Activated CD4-positive, alpha-beta T cell treated with anti-CD3 and anti-CD28 coated beads for 36 hours (primary cell): Measurements from ENCODE around the gene DCAF10. TPM values are rescaled to one million over a fixed set of nuclear protein-coding genes. Genes with fewer than 3 reads are reported as not detected.
"Not testable (repeated sequence)": the region's sequence is repeated elsewhere in the genome, so short reads cannot be mapped to it uniquely, and the experiment has no call there.

Source experiments
- ATAC-seq: fragments of 200-7000 bp; cut with Tn5 transposase; one replicate; pipeline ENCODE4 v1.10.0; 2021; ENCODE audit warnings: mild to moderate bottlenecking, moderate library complexity
- CTCF ChIA-PET: fragments of 350-600 bp; sonication (Branson Sonifier 250); formaldehyde crosslinking; loops from one replicate; lab custom pipeline; 2021; ENCODE audit warnings: antibody characterized with exemption; lab: Charles Lee
- POLR2A ChIA-PET: fragments of 350-600 bp; sonication (Branson Sonifier 250); formaldehyde crosslinking; loops from one replicate; lab custom pipeline; 2021; ENCODE audit warnings: antibody characterized with exemption, inconsistent platforms; lab: Charles Lee
- DNase-seq: peaks from one replicate; pipeline ENCODE4 v3.0.0-alpha.2; 2020
- H3K27ac Mint-ChIP-seq: one replicate; pipeline ENCODE4 v1.8.0; 2021; ENCODE audit warnings: mixed read lengths
- H3K27me3 Mint-ChIP-seq: one replicate; pipeline ENCODE4 v1.8.0; 2021; ENCODE audit warnings: mixed read lengths
- H3K36me3 Mint-ChIP-seq: one replicate; pipeline ENCODE4 v1.8.0; 2021; ENCODE audit warnings: low read depth, mixed read lengths
- H3K4me1 Mint-ChIP-seq: one replicate; pipeline ENCODE4 v1.8.0; 2021; ENCODE audit warnings: mixed read lengths
- H3K4me3 Mint-ChIP-seq: one replicate; pipeline ENCODE4 v1.8.0; 2021; ENCODE audit warnings: mild to moderate bottlenecking, moderate library complexity, mixed read lengths
- H3K9me3 Mint-ChIP-seq: one replicate; pipeline ENCODE4 v1.8.0; 2021; ENCODE audit warnings: low read depth, mixed read lengths
- intact Hi-C, 2 experiments: fragments of 100-400 bp; cut with DNase I in 1 of 2; cut with micrococcal nuclease in 1 of 2; formaldehyde crosslinking; loops; one replicate each; pipeline versions ENCODE4 v1.14.2 to v1.15.1; 2022 to 2024; cut with DNase I, micrococcal nuclease
- total RNA-seq, 2 experiments: library from RNA; stranded (reverse); gene quantifications; one replicate each; pipeline ENCODE4 v1.2.3, GENCODE V29; 2021

Gene DCAF10
- total RNA-seq, 2 experiments from 2014 or later, result 13.9 to 15.4 TPM

DNA sequence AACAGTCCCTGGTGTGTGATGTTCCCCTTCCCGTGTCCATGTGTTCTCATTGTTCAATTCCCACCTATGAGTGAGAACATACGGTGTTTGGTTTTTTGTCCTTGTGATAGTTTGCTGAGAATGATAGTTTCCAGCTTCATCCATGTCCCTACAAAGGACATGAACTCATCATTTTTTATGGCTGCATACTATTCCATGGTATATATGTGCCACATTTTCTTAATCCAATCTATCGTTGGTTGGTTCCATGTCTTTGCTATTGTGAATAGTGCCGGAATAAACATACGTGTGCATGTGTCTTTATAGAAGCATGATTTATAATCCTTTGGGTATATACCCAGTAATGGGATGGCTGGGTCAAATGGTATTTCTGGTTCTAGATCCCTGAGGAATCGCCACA is 35.3 kb upstream of the DCAF10 start:
- intact Hi-C loops, POLR2A ChIA-PET, H3K4me3 Mint-ChIP-seq, H3K4me1 Mint-ChIP-seq, H3K9me3 Mint-ChIP-seq, CTCF ChIA-PET, DNase-seq, H3K27ac Mint-ChIP-seq, H3K27me3 Mint-ChIP-seq, ATAC-seq: not testable (repeated sequence)
- H3K36me3 Mint-ChIP-seq, result peaks cover 43% of the 10 kb centered on the region

DNA sequence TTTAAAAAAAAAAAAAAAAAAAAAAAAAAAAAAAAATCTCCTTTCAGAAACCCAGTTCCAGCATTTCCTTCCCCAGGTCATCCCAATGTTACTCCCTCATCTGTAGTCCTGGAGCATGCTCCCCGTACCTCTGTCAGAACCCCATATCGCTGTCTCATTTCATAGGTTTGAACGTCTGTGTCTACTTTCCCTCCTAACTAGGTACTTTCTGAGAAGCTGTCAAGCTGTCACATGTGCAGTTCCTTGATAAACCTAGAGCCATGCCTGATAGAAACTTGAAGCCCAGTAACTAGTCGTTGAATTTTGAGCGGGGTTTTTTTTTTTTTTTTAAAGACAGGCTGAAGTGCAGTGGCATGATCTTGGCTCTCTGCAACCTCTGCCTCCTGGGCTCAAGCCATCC is 31.3 kb upstream of the DCAF10 start:
- CTCF ChIA-PET, result no interaction called here
- no peaks in the 10 kb centered on the region for H3K9me3 Mint-ChIP-seq
- H3K36me3 Mint-ChIP-seq, result peaks cover 38% of the 10 kb centered on the region
- no peaks in the 10 kb centered on the region for H3K27me3 Mint-ChIP-seq
- H3K27ac Mint-ChIP-seq, result peak overlapping the region; percentile 33
- H3K4me1 Mint-ChIP-seq, result peaks cover 2% of the 10 kb centered on the region
- POLR2A ChIA-PET, result interaction anchor here (0.6 kb wide), 1 partner anchor 8 kb away, joined by 3 read pairs; no protein-coding TSS in a partner anchor
- ATAC-seq (no peak), DNase-seq (no peak)
- H3K4me3 Mint-ChIP-seq, result no peak overlapping the region
- intact Hi-C loops, result no loop called here

DNA sequence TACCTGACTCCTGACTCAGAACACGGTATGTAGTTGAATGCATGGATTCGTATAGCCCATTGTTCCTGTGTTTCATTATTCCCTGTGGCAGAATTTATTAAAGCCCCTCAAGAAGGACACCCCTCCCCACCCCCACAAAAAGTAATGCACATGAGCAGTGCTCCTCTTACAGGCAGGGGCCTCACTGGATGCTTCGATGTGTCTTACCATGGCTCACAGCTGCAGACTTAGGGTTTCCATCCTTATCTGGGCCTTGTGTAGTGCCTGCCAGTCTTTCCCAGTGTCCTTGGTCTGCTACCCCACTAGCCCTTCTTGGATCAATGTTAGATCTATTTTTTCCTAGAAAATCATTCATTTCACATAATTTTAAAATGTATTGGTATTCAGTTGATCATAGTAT is 30.6 kb upstream of the DCAF10 start:
- ATAC-seq (no peak), DNase-seq (no peak)
- Mint-ChIP-seq H3K4me1 (peaks cover 2% of the 10 kb centered on the region), H3K36me3 (peaks cover 40% of the 10 kb centered on the region), H3K27ac (no peak overlapping the region), H3K9me3 (no peaks in the 10 kb centered on the region), H3K27me3 (no peaks in the 10 kb centered on the region), H3K4me3 (no peak overlapping the region)
- ChIA-PET POLR2A (no interaction called here), CTCF (interaction anchor here (0.5 to 1.4 kb wide), 3 partner anchors 10 to 28 kb away, joined by 3 to 4 read pairs (median 3); no protein-coding TSS in a partner anchor)
- intact Hi-C loops, result no loop called here

DNA sequence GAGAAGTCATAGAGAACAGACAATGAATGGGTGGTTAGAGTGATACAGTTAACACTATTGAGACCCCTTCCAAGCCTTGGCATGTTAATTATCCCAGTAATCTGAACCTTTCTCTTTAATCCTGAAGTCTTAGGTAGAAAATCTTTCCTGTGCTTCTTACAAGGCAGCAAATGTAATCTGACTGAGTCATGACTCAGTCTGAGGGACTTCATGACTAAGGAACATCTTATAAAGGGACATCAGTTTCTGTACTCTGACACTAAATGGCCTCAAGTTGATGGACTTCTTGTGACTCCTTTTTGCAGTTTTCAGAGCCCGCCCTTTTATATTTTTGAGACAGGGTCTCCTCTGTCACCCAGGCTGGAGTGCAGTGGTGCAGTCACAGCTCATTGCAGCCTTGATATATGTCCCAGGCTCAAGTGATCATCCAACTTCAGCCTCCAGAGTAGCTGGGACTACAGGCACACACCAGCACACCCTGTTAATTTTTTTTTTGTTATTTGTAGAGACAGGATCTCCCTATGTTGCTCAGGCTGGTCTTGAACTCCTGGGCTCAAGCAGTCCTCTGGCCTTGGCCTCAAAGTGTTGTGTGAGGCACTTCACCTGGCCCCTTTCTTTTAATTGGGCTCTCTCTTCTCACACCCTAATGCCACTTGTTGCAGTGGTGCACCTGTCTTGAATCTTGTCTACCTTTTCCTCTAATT is 25.2 kb upstream of the DCAF10 start:
- no peak for ATAC-seq
- ChIA-PET POLR2A (no interaction called here), CTCF (no interaction called here)
- no peaks in the 10 kb centered on the region for H3K27me3 Mint-ChIP-seq
- H3K36me3 Mint-ChIP-seq, result peaks cover 41% of the 10 kb centered on the region
- no peaks in the 10 kb centered on the region for H3K4me1 Mint-ChIP-seq
- H3K4me3 Mint-ChIP-seq, result no peak overlapping the region
- intact Hi-C loops, result no loop called here
- peak overlapping the region; percentile 17 for H3K27ac Mint-ChIP-seq
- no peak for DNase-seq
- H3K9me3 Mint-ChIP-seq, result no peaks in the 10 kb centered on the region

DNA sequence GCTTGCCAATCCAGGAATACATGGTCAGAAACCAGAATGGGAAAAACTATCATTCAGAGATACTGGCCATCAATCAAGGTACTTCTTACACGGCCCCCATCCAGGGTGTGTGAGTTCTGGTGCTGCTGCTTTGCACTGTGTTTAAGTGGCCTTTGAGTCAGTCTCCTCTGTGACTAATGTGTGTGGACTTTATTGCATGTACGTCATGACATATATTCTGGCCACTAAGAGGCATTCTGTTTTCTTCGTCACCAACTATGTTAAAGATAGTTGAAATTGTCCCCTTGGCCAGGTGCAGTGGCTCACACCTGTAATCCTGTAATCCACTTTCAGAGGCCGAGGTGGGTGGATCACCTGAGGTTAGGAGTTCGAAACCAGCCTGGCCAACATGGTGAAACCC is 24.3 kb upstream of the DCAF10 start:
- ATAC-seq, result no peak
- peaks cover 48% of the 10 kb centered on the region for H3K36me3 Mint-ChIP-seq
- no peaks in the 10 kb centered on the region for H3K27me3 Mint-ChIP-seq
- peaks cover 3% of the 10 kb centered on the region for H3K4me1 Mint-ChIP-seq
- H3K4me3 Mint-ChIP-seq, result no peak overlapping the region
- ChIA-PET POLR2A (no interaction called here), CTCF (no interaction called here)
- no peaks in the 10 kb centered on the region for H3K9me3 Mint-ChIP-seq
- no peak for DNase-seq
- intact Hi-C loops, result no loop called here
- no peak overlapping the region for H3K27ac Mint-ChIP-seq

DNA sequence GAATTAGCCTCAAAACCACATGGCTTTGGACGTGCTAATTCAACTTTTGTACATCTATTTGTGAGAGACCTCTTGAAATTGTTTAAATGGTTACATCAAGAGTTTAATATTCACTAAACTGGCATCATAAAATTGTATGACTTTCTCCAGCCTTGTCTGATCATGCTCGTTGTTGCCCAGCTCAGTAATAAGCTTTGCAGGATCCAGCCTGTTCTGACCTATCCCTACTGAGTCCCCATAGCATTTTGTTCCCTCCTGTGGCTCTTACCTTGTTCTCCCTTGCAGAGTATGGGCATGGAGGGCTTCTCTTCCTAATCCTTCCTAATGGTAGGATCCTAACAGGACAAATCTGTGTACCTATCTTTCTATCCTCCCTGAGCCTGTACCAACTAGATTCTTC is 22.1 kb upstream of the DCAF10 start:
- Mint-ChIP-seq H3K27me3 (no peaks in the 10 kb centered on the region), H3K9me3 (no peaks in the 10 kb centered on the region), H3K36me3 (peaks cover 60% of the 10 kb centered on the region), H3K27ac (no peak overlapping the region), H3K4me1 (peaks cover 22% of the 10 kb centered on the region), H3K4me3 (no peak overlapping the region)
- ChIA-PET CTCF (interaction anchor here (0.6 to 1.1 kb wide), 3 partner anchors 18 to 711 kb away, joined by 3 to 4 read pairs (median 3); no protein-coding TSS in a partner anchor), POLR2A (no interaction called here)
- no peak for DNase-seq
- no peak for ATAC-seq
- intact Hi-C loops, result no loop called here

DNA sequence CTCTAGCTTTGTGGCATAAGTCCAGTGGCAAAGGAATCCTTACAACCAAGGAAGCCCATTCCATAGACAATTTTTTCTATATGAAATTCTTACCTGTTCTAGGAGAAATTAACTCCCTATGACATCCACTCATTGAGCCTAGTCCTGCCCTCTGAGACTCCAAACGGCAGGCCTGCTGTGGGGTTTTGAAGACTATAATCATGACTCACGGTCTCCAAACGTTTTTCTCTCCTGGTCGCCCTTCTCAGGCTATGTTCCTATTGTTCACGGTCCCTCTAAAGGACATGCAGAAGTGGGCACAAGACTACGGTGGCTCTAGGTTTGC is 16.3 kb upstream of the DCAF10 start:
- H3K4me1 Mint-ChIP-seq, result peaks cover 30% of the 10 kb centered on the region
- POLR2A ChIA-PET, result interaction anchor here (1.2 to 1.4 kb wide), 3 partner anchors 16 to 192 kb away, joined by 4 to 10 read pairs (median 7); partner anchors contain the start of genes DCAF10 and TOMM5
- no peaks in the 10 kb centered on the region for H3K27me3 Mint-ChIP-seq
- CTCF ChIA-PET, result interaction anchor here (0.6 to 1.3 kb wide), 5 partner anchors 11 to 261 kb away, joined by 3 to 4 read pairs (median 3); partner anchors contain the start of gene DCAF10
- H3K9me3 Mint-ChIP-seq, result no peaks in the 10 kb centered on the region
- intact Hi-C loops, result loop anchor here (1.0 to 10.0 kb wide), 7 partner anchors 29 to 362 kb away; partner anchors contain the start of genes POLR1E (in 2 of the 2), GRHPR (in 1 of the 2), SHB (in 1 of the 2) and TOMM5 (in 1 of the 2)
- DNase-seq (peak; percentile 24), ATAC-seq (peak; percentile 13)
- peak overlapping the region; percentile 98 for H3K4me3 Mint-ChIP-seq
- peak overlapping the region; percentile 96 for H3K27ac Mint-ChIP-seq
- H3K36me3 Mint-ChIP-seq, result peaks cover 41% of the 10 kb centered on the region

DNA sequence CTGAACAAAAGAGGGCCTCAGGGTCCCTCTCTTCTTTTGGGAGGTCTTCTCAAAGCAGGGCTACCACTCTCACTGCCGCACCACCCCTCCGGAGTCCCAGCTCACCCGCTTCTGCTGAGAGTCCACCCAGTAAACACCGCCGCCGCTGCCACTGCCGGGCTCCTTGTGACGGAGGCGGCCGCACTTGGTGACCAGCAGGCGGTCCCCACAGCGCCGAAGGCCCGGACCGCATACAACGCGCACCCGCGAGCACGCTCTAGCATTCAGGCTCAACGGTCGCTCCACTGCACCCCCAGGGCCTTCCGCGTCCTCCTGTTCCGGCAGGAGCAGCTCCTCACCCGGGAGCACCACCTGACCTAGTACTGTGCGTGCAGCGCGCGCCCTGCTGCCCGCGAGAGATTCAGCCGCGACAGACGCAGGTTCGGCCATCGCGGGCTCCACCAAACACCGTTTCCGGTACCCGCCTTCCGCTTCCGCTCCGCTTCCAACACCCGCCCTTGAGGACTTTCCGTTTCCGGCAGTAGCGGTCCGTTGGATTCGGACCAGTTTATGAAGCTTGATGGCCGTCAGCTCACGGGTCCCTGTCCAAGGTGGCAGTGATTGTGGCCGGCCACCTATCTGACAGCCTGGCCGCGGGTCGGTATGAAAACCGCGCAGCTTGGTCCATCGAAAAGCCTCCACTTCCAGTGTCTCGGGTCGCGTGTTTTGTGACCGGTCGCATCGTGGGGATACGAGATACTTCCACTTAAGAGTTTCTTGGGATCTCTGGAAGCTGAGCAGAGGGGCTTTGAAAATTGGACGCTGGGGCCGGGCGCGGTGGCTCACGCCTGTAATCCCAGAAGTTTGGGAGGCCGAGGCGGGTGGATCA is 15.7 kb upstream of the DCAF10 start, which contains the start of gene EXOSC3:
Gene EXOSC3 (minus strand): TSS at position 449 of the 868 bp plus-strand sequence. CDS start 20 bp downstream, at position 429.
- peak; percentile 93 for DNase-seq
- Mint-ChIP-seq H3K9me3 (no peaks in the 10 kb centered on the region), H3K4me1 (peaks cover 30% of the 10 kb centered on the region), H3K27ac (peak within 1 kb of the TSS; percentile 96), H3K36me3 (peaks cover 41% of the 10 kb centered on the region), H3K4me3 (peak within 1 kb of the TSS; percentile 98), H3K27me3 (no peaks in the 10 kb centered on the region)
- ChIA-PET CTCF (interaction anchor here (0.6 to 1.3 kb wide), 11 partner anchors 11 to 259 kb away, joined by 3 to 5 read pairs (median 3); partner anchors contain the start of gene DCAF10), POLR2A (interaction anchor here (1.2 to 1.4 kb wide), 2 partner anchors 16 to 193 kb away, joined by 7 to 10 read pairs; partner anchors contain the start of genes DCAF10 and TOMM5)
- ATAC-seq, result peak; percentile 90
- intact Hi-C loops, result loop anchor here (1.0 to 10.0 kb wide), 11 partner anchors 15 to 363 kb away; partner anchors contain the start of genes DCAF10 (in 2 of the 2), POLR1E (in 2 of the 2), GRHPR (in 1 of the 2) and SHB (in 1 of the 2)

DNA sequence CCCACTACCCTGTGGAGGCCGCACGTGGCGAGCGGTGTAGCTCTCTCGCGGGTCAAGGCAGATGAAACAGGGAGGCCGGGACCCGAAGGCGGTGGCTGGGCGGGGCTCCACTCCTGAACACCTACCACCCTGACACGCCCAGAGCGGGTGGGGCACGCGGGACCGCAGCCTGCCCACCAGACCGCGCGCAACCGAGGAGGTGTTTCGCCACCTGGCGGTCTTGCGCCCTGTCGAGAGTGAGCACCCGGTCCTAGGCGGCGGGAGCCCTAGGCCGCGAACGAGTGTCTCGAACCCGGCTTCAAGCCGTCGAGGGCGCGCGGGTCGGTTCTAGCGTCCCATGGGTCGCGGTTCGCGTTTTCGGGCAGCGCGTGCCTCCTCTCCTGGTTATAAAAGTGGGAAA is 13.5 kb upstream of the DCAF10 start:
- intact Hi-C loops, result loop anchor here in 1 of 2 experiments (10.0 kb wide), 1 partner anchor 302 kb away; the partner anchor contains the start of gene POLR1E
- no peak overlapping the region for H3K27ac Mint-ChIP-seq

DNA sequence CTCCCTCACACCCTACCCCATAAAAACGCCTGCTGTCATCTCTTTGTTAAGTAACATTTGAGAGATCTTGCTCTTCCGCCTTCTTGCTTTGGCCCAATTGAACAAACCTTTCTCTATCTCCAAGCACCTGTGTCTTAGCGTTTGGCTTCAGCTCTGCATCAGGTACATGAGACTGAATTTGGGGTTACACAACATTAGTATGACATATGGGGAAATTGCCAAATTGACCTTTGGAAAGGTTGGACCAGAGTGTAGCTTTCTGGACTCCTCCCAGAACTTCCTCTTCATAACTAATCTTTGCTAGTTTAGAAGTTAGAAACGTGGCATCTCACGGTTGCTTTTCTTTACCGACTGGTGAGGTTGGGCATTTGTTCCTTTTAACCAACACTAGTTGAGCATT is 12.3 kb upstream of the DCAF10 start:
- H3K9me3 Mint-ChIP-seq, result no peaks in the 10 kb centered on the region
- DNase-seq, result no peak
- peaks cover 11% of the 10 kb centered on the region for H3K36me3 Mint-ChIP-seq
- peaks cover 9% of the 10 kb centered on the region for H3K4me1 Mint-ChIP-seq
- no peaks in the 10 kb centered on the region for H3K27me3 Mint-ChIP-seq
- intact Hi-C loops, result loop anchor here in 1 of 2 experiments (10.0 kb wide), 1 partner anchor 304 kb away; the partner anchor contains the start of gene POLR1E
- no peak overlapping the region for H3K4me3 Mint-ChIP-seq
- H3K27ac Mint-ChIP-seq, result no peak overlapping the region
- ChIA-PET CTCF (interaction anchor here (0.6 to 0.7 kb wide), 3 partner anchors 9 to 115 kb away, joined by 3 read pairs; no protein-coding TSS in a partner anchor), POLR2A (no interaction called here)
- no peak for ATAC-seq

More for the DNA sequence above, 13.5 kb upstream of the DCAF10 start:
- Mint-ChIP-seq H3K36me3 (peaks cover 22% of the 10 kb centered on the region), H3K9me3 (no peaks in the 10 kb centered on the region), H3K27me3 (no peaks in the 10 kb centered on the region), H3K4me3 (no peak overlapping the region), H3K4me1 (peaks cover 21% of the 10 kb centered on the region)
- ATAC-seq, result no peak
- ChIA-PET CTCF (no interaction called here), POLR2A (no interaction called here)
- DNase-seq, result peak; percentile 18

DNA sequence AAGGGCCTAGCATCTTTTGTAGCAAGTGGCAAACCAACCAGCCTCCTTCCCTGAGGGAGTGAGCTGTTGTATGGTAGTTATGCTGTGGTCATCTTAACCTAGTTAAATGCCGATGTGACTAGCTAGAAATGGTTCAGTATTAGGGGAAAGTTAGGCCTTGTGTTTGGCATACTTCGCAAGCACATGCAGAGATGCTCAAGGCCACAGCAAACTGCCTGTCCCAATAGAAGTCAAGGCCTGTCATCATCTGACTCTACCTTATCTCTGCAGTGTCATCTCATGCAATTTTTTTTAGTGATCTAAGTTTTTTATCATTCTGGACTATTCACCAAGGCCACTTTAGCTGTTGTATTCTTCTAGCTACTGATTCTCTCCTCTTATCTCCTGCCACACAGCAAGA is 10.5 kb upstream of the DCAF10 start:
- POLR2A ChIA-PET, result no interaction called here
- Mint-ChIP-seq H3K27me3 (no peaks in the 10 kb centered on the region), H3K9me3 (no peaks in the 10 kb centered on the region), H3K4me1 (peaks cover 4% of the 10 kb centered on the region), H3K4me3 (no peak overlapping the region), H3K27ac (no peak overlapping the region), H3K36me3 (no peaks in the 10 kb centered on the region)
- no peak for ATAC-seq
- no peak for DNase-seq
- CTCF ChIA-PET, result no interaction called here
- intact Hi-C loops, result no loop called here
